GM19467 (cell line): ENCODE measurements around the gene FAM120AOS.

Experiments
- ATAC-seq: cut with Tn5 transposase; IDR thresholded peaks from one replicate; pipeline ENCODE4 v1.9.1; 2021; ENCODE audit warnings: mild to moderate bottlenecking, moderate library complexity; ENCODE audit not compliant: unreplicated experiment

The FAM120AOS gene

DNA sequence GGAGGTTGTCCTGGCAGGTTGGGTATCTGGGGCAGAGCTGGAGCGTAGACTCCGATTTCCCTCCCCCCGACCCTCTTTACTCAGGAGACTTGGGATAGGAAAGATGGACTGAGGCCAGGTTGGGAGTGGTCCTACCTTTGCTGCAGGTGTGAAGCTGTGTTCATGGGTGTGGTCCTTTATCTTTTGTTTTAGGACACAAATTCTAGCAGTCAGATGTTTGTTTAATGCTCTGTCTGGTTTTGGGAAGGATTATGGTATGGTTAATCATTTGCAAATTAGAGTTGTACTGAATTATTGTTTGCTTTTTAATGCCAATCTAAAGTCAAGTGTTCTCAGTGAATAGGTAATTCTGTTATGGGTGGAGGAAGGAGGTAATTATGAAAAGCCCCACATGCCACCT is 14.1 kb upstream of the FAM120AOS start:
- ATAC-seq, result no peak

DNA sequence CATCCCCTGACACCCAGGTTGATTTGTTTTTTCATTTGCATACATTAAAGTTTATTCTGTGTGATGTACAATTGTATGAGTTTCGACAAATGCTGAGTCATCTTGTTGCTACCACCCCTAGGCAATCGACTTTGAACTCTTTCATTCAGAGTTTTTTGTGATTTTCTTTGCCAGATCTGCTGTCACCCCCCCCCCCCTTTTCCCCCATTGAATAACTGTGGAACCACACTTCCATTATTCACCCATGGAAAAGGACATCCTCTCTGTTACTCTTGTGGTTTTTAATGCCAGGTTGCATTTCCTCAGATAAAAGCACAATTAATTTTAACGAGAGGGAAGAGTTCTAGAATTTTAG is 13.7 kb upstream of the FAM120AOS start:
- ATAC-seq, result no peak

DNA sequence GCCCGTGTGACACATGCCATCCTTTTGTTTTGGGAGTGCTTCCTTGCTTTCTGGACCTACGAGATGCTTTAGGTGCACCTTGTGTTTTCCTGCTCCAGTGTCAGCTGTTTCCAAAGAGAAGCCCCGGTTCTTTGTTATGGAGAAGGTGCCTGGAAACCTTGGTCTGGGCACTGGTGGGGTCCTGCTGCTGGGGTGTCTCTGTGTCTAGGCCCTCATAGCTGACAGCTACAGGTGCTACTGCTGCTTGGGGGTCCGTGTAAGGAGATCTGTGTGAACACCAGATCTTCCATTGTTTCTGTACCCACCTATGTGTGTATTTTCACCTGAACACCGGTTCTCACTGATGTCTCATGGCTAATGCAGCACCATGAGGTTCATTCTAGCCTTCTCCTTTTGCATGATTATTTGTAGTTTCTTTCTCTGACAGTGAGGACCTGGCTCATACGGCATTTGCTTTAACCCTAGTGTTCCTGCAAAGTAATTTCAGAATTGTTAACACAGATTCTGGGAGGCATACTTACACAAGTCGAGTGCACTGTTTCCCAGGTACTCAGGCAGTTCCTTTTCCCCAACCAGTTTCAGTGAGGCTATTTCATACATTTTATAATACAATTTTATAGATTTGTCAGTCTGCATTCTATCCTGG is 13.2 kb upstream of the FAM120AOS start:
- ATAC-seq, result no peak

DNA sequence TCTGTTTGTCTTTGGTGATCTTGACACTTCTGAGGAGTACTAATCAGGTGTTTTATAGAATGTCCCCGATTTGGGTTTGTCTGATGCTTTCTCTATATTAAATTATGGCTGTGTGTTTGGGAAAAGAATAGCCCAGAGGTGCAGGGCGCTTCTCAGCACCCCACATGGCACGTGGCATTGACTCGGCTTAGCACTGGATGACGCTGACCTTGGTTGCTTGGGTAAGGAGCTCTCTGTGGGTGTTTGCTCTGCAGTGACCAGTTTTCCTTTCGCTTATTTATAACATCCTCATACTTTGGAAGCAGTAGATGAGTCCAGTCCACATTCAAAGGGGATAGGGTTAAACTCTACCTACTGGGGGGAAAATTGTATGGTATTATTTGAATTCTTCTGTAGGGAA is 12.5 kb upstream of the FAM120AOS start:
- no peak for ATAC-seq

DNA sequence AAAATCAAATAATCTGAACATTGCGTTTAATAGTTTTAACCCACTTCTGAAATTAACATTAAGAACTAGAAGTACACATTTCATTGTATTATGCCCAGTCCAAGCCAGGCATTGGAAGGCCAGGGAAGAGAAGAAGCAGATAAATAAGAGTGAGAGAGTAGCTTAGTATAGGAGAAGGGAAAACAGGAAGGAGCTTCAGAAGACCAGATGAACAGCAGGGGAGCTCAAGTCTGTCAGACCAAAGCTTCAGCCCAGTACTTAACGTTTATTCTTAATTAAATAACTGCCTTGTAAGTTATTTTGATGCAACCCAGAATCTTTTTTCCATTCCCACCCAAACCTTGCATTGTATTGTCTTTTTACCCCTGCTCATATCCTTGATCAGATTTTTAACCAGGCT is 11.5 kb upstream of the FAM120AOS start:
- no peak for ATAC-seq

DNA sequence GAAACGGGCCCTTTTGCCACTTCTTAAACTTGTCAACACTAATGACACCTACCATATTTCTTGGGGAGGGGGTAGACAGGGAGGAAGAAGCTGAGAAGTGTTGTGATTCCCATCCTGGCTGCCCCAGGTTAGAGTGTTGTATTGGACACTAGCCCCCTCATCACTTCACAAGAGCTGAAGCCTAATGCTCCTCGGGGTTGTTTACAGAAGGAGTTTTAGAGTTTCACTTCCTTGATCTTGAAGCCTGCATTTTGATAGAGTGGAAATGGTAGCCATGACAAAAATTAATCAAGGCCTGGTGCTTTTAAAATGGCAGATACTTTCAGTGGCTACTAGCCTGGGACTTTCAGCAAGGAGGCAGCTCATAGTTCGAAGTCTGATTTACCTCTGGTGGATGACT is 11.0 kb upstream of the FAM120AOS start:
- ATAC-seq, result no peak

DNA sequence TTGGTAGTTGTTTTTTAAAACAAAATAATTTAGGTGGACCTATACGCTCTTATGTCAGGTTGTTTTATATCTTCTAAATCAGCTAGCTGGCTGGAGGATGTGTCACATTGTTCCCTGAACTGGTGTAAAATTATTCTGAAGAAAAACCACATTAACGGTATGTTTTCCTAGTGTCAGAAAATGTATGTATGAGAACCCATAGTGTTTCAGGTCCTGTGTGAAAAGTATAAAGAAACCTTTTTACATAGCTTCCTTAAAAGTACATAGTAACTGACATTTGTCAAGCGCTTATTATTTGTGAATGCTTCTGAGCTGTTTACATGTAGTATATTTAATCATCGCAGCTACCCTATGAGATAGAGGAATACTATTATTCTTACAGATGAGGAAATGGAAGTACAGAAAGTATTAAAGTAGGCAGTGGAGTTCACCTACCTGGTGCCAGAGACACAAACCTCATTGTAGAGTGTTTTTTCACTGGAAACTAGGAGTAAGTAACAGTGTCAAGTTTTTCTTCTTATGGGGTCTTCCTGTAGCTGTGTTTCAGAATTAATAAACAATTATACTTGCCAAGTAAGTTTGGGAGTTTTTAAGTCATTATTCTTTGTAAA is 10.4 kb upstream of the FAM120AOS start:
- no peak for ATAC-seq

DNA sequence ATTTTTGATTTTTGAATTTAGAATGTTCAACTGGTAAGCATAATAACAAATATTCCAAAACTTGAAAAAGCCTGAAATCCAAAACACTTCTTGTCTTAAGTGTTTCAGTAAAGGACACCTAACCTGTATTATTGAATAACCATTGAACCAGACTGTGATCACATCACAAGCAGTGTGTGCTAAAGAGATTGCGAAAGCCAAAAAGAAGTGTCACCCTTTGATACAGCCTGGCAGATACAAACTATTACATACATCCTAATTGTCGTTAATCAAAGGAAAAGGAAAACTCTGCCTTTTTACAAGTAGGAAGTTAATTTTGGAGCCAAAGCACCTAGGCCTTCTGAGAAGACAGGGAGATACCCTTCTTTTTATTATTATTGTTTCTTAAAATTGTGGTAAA is 8.4 kb upstream of the FAM120AOS start:
- no peak for ATAC-seq

DNA sequence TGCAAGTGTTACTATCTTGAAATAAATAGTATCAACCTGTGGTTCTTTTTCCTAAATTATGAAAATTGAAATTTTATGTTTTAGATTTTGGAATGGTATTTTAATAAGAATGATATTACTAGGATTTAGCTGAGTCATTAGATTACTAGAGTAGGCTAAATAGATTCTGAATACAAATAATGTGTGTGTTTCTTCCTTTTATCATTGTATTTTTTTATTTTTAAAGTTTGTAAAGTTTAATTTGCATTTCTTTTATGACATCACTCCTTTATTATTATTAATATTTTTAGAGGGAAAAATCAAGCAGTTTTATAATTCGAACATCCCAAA is 8.0 kb upstream of the FAM120AOS start:
- no peak for ATAC-seq

DNA sequence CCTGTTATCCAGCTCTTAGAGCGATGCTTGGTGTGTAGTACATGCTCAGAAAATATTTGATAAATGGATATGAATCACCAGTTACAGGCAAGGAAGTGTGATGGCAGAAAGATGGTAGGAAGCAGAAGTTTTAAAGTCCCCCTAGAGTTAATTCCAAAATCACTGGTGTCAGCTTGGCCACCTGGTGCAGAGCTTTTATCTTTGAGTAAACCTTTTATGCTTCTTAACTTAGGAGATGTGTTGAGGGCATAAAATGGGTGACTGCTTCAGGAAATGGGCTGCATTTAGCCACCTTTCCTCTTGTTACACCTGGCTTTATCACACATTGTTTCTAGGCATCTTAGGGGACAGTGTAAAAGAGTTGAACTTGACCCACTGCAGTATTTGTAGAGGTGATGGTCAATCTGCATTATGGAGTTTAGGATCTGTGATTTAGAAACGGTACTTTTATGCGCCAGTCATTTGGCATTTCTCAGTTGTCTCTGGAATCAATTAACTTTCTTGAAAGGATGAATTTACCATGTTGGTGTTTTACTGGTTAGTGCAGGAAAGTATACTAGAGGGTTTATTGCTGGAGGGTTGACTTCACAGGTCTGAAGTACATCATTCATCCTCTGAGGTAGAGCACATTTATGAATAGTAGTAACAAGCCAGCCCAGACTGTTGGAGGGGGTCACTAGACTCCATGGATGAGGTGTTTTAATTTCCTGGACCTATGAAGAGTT is 7.5 kb upstream of the FAM120AOS start:
- ATAC-seq, result no peak

DNA sequence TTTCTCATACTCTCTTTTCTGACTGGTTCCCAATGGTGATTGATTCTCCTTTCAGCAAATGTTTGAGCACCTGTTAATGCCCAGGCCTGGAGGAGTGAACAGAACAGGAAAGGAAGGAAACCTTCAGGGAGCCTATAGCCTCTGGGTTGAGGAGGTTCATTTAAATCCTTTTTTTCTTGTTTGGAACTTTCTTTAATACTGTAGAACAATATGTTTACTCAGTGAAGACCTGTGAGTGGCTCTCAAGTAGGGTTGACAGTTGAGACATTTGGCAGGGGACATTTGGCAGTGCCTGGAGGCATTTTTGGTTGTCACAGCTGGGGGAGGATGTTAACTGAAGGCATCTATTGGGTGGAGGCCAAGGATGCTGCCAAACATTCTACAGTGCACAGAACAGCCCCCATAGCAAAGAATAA is 6.1 kb upstream of the FAM120AOS start:
- ATAC-seq, result no peak

DNA sequence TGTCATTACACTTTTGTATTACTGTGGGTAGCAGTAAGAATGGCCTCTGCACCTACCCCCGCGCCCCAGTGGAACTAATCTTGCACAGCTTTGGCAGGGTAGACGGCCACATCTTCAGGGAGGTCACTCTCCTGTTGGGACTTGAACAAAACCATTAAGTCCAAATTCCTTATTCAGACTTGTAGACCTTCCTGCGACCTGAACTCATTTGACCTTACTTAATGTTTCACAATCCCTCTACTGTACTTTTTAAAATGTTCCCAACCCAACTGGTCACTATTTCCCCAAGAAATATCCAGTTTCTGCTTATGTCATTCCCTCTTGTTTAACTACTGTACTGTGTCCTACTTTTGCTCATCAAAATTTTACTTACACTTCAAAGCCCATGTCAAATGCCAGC is 5.3 kb upstream of the FAM120AOS start:
- no peak for ATAC-seq

DNA sequence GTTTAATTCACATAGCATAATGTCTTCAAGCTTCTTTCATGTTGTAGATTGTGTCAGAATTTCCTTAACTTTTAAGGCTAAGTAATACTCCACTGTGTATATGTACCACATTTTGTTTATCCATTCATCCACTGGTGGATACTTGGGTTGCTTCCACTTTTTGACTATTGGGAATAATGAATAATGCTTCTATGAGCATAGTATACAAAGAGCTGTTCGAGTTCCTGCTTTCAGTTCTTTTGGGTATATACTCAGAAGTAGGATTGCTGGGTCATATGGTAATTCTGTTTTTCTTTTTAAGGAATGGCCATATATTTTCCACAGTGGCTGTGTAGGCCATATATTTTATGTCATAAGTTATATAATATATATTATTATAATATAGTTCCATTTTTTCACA is 3.6 kb upstream of the FAM120AOS start:
- no peak for ATAC-seq

DNA sequence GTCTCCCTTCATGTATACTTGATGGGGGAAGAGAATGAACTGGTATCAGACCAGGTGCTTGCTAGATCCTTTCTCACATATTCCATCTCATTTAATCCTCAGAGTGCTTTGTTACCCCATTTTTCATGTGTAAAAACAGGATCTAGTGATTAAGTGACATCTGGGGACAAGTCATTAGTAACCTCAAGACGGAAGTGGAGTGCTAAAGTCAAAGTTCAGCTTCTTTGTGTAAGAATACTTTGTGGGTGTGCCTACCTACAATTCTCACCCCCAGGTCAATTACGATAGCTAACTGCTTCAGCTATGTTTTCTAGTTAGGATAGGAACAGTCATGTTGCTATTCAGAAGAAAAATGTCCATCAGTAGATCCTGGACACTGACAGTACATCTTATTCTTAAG is 3.1 kb upstream of the FAM120AOS start:
- ATAC-seq, result no peak

DNA sequence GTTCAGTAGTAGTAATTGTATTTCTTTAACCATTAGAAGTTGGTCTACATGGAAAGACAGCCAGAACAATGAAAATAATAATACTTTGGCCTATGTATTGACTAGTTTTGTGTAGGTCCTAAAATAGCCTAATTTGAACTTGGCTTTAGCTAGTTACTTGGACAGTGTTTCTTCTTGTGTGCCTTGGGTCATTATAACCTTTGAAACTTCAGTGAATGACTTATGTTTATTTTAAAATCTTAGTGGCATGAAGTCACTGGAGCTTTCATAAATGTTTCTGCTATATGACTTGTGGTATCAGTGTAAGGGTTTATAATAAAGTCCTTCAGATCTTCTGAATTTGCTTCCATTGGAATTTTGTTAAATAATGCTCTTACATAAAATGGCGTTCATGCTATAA is 2.6 kb upstream of the FAM120AOS start:
- no peak for ATAC-seq

DNA sequence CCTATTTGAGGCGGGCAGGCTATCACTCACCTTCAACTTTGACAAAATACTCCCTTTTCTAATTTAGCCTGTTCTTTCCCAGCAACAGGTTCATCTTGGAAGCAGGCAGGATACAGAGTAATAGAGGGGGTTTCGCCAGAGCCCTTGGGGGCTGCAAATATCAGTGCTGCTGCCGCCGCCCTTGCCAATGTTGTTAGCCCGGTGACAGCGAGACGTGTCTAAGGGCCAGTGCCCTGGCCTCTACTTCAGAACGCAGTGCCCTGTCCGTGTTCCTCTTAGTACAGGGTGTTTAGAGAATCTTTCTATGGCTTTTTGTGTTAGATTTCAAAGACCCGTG is 703 bp downstream of the FAM120AOS start:
- no peak for ATAC-seq

DNA sequence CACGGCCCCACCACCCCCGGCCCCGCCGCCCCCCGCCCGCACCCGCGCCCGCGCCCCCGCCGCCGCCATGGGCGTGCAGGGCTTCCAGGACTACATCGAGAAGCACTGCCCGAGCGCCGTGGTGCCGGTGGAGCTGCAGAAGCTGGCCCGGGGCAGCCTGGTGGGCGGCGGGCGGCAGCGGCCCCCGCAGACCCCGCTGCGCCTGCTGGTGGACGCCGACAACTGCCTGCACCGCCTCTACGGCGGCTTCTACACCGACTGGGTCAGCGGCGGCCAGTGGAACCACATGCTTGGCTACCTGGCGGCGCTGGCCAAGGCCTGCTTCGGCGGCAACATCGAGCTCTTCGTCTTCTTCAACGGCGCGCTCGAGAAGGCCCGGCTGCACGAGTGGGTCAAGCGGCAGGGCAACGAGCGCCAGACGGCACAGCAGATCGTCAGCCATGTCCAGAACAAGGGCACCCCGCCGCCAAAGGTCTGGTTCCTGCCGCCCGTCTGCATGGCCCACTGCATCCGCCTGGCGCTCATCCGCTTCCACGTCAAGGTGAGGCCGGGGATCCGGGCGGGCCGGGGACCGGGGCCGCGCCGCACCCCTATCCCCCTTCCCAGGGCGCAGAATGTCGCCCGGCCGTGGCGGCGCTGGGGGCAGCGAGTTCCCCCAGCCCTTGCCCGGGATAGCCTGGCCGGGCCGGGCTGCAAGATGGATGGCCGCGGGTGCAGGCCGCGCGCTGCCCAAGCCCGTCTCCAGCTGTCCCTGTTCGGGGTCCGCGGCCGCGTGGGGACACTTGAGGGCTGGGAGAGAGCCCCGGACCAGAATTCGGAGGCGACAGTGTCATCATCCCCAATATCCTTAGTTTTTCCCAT is 1.3 kb downstream of the FAM120AOS start:
- ATAC-seq, result no peak

DNA sequence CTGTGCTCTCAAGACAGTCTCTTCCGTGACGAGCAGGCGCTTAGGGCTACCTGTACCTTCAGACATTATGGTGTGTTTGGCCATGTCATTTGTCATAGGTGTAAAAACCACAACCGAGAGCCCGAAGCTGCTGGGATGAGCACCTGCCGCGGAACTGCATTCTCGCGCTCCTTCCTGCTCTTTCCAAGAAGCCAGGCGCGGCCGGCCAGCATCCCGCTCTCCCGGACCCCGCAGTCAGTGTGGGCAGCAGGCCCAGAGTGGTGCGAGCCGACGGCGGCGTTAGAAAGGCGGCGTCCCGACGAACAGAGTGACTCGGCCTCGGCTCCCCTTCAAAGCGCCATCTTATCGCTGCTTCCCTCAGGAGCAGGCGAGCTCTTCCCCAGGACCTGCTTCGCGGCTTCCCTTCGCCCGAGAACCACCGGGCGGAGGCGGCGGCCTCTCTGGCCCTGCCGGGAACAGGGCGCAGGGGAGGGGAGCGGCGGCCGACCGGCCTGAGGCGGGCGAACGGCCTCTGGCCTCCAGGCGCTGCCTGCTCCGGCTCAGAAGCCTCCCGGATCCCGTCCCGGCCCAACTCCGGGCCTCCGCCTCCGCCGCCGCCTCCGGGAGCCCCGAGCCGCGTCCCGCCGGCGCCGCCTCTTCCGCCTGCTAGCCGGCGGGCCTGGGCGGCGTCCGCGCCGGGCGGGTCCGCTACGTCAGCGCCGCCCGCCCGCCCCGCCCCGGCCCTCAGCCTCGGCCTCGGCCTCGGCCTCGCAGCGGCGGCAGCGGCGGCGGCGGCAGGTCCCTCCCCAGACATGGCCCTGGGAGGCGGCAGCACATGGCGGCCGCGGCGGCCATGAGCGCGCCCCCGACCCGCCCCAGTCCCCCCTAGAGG is 2.2 kb downstream of the FAM120AOS start, which contains the start of gene FAM120A:
Gene FAM120A (plus strand): TSS at position 741 of the 871 bp plus-strand sequence. CDS start 231 bp downstream, outside the sequence.
- ATAC-seq, result peak; percentile 51

DNA sequence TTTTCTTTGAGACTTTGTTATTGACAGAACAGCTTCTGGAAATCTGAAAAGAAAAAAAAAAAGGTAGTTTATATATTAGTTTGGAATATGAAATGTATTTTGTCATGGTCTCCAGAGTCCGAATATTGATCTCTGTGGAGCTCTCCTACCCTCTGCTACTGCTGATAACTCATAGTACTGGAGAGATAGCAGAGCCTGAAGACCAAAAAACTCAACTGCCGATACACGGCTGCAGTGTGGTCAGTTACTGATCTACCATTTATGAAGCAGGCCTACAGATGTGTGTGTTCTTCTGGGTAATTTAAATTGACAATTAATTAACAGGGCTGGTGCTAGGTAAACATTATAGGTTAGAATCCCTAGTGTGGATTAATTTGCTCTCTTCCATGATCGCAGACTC is 5.7 kb downstream of the FAM120AOS start:
- ATAC-seq, result no peak

DNA sequence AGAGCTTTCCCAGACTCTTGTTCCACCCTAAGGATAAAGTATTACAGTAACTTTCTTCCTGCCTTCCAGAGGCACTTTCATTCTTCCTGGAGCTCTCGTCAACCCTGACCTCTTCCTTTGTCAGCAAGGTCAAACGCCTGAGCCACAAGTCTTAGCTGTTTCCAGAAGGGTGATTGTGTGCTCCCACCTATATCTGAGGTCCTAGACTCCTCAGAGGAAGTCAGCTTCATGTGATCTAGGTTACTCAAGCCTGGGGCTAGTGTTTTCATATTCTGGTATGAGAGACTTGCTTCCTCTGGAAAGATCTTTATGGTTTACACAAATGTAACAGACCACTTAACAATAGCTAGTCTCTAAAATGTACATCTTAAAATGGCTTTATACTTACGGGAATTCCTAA is 7.3 kb downstream of the FAM120AOS start:
- ATAC-seq, result no peak
